ENCODE results near the gene ZEB2. TPM values are rescaled to one million over a fixed set of nuclear protein-coding genes. Genes with fewer than 3 reads are reported as not detected.

ZEB2 gene
- total and polyA plus RNA-seq, 2 donors (not counting 3 experiments of a cell fraction or from before 2014, with no cell fraction given): 17.9 to 49.6 TPM

DNA sequence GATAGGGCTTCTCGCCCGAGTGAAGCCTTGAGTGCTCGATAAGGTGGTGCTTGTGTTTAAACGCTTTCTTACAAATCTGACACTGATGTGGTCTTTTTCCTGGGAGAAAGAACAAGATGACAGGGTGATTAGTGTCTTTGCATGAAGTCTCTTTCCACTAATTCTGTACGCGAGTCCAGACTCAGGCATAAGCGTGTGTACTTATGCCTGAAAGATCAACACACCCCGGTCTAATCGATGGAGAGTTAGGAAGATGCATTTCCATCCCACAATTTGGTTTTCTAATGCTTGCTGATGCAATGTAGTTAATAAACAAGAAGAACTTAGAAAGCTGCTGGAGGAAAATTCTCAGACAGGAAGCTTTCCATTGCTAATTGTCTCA is 130.0 kb downstream of the ZEB2 start:
- Histone ChIP-seq H3K27me3 (ENCODE audit: control insufficient read depth in 2 of 2, insufficient read depth in 2 of 2, low read length in 2 of 2) (no peaks in the 10 kb centered on the region), H3K4me1 (ENCODE audit: control insufficient read depth, extremely low read depth, insufficient read depth, low read length) (no peaks in the 10 kb centered on the region), H3K9ac (replicated peaks; ENCODE audit: extremely low read depth, insufficient read depth, low read length) (no peak overlapping the region), H3K9me3 (replicated peaks; ENCODE audit: control insufficient read depth, insufficient read depth, low read length) (no peaks in the 10 kb centered on the region), H3K9me1 (replicated peaks; ENCODE audit: control insufficient read depth, extremely low read depth, insufficient read depth, low read length) (no peaks in the 10 kb centered on the region), H3K27ac (ENCODE audit: insufficient read depth, low read depth, low read length) (no peak overlapping the region), H3K79me2 (ENCODE audit: control insufficient read depth, insufficient read depth, low read length) (no peaks in the 10 kb centered on the region), H3K4me2 (ENCODE audit: insufficient read depth, low read length) (no peak overlapping the region), H3K4me3 (replicated peaks in 1 of 3; ENCODE audit: insufficient read depth in 1 of 3, low read depth in 1 of 3, low read length in 3 of 3) (no peak overlapping the region), H4K20me1 (replicated peaks; ENCODE audit: control insufficient read depth, extremely low read depth, insufficient read depth, low read length) (no peaks in the 10 kb centered on the region), H3K36me3 (ENCODE audit: control insufficient read depth in 2 of 2, extremely low read depth in 1 of 2, insufficient read depth in 2 of 2, low read length in 2 of 2) (peaks cover 4 to 10% of the 10 kb centered on the region in 2 experiments), H2AFZ (ENCODE audit: low read depth, low read length) (no peak overlapping the region)
- CTCF ChIA-PET: no interaction called here
- no TSS peak for BruUV-seq (replicated peaks)
- FAIRE-seq: no peak
- TF ChIP-seq POLR2AphosphoS5 (IDR thresholded peaks at IDR 0.05; ENCODE audit: insufficient read depth, low read depth, low read length) (no peak), FOS (IDR thresholded peaks at IDR 0.05; ENCODE audit: borderline replicate concordance, insufficient read depth, low read length) (no peak), MYC (IDR thresholded peaks at IDR 0.05; ENCODE audit: low read depth, low read length) (no peak), EZH2 (IDR thresholded peaks at IDR 0.05; ENCODE audit: borderline replicate concordance, low read depth, low read length, severe bottlenecking) (no peak), GATA2 (IDR thresholded peaks at IDR 0.05; ENCODE audit: insufficient read depth, insufficient read length, low read depth, low read length) (no peak), JUN (IDR thresholded peaks at IDR 0.05; ENCODE audit: borderline replicate concordance, insufficient read depth, insufficient read length, low read depth) (no peak), POLR2A (IDR thresholded peaks at IDR 0.05; ENCODE audit: low read depth, low read length) (no peak)
- TF ChIP-seq, protein P1, sequence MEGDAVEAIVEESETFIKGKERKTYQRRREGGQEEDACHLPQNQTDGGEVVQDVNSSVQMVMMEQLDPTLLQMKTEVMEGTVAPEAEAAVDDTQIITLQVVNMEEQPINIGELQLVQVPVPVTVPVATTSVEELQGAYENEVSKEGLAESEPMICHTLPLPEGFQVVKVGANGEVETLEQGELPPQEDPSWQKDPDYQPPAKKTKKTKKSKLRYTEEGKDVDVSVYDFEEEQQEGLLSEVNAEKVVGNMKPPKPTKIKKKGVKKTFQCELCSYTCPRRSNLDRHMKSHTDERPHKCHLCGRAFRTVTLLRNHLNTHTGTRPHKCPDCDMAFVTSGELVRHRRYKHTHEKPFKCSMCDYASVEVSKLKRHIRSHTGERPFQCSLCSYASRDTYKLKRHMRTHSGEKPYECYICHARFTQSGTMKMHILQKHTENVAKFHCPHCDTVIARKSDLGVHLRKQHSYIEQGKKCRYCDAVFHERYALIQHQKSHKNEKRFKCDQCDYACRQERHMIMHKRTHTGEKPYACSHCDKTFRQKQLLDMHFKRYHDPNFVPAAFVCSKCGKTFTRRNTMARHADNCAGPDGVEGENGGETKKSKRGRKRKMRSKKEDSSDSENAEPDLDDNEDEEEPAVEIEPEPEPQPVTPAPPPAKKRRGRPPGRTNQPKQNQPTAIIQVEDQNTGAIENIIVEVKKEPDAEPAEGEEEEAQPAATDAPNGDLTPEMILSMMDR (IDR thresholded peaks at IDR 0.05; ENCODE audit: extremely low read depth in 1 of 2, insufficient read depth in 1 of 2, low read depth in 1 of 2, low read length in 2 of 2): no peak
- TF ChIP-seq, protein P2, sequence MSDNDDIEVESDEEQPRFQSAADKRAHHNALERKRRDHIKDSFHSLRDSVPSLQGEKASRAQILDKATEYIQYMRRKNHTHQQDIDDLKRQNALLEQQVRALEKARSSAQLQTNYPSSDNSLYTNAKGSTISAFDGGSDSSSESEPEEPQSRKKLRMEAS (IDR thresholded peaks at IDR 0.05; ENCODE audit: insufficient read depth, insufficient read length): no peak
- intact Hi-C loops (cut with micrococcal nuclease) (no loop called here), dilution Hi-C loops (cut with MboI; ENCODE audit: extremely low pct_ligation_motif_present, low sequenced_read_pairs) (no loop called here)
- POLR2A ChIA-PET: no interaction called here
- no peak for DNase-seq (ENCODE audit: low read depth, low spot score)

Data from endothelial cell of umbilical vein (primary cell).